ENCODE results near the gene ARSB.
A peak's percentile ranks its signal among the peaks of the same experiment; 100 is the strongest.

The ARSB gene

DNA sequence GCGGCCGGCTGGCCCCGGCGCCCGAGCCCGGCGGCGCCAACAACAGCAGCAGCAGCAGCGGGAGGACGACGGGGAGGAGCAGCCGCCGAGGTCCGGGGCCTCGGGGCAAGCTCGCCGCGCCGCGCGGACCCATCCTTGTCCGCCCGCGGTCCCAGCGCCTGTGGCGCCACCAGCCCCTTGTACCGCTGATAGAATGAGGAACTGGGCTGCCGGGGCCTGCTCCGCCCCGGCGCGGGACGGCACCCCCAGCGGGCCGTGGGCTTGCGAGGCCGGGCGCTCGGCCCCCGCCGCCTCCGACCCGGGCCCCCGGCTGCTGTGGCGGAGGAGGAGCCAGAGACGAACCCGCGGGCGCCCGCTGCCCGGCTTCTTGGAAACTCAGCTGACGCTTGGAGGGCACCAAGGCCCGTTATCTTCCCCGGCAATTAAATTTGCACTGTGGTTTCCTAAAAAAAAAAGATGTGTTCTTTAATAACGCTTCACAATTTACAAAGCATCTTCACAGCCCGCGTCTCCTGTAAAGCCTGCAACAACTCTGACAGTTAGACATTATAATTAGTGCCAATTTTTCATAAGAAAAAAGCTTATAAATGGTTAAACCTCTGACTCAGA is at the start of gene ARSB:
Gene ARSB, minus strand, starts transcription at position 195 of the 609 bp plus-strand sequence. Its CDS starts 62 bp downstream, at position 133.
- peak within 1 kb of the TSS; percentile 94 for H3K27ac ChIP-seq (ENCODE audit: low read depth, low read length)
- H3K36me3 ChIP-seq (ENCODE audit: control insufficient read depth, insufficient read depth, low read length): no peaks in the 10 kb centered on the region
- peak within 1 kb of the TSS; percentile 71 for H3K4me3 ChIP-seq (ENCODE audit: low read depth, low read length)
- H3K9me3 ChIP-seq (ENCODE audit: control insufficient read depth, insufficient read depth, low read length): no peaks in the 10 kb centered on the region
- peaks cover 22% of the 10 kb centered on the region for H3K4me1 ChIP-seq (ENCODE audit: control insufficient read depth, insufficient read depth, low read length)
- no peaks in the 10 kb centered on the region for H3K27me3 ChIP-seq (ENCODE audit: control insufficient read depth, insufficient read depth, low read length)
- H3K9ac ChIP-seq (ENCODE audit: low read depth, low read length): peak within 1 kb of the TSS; percentile 86

DNA sequence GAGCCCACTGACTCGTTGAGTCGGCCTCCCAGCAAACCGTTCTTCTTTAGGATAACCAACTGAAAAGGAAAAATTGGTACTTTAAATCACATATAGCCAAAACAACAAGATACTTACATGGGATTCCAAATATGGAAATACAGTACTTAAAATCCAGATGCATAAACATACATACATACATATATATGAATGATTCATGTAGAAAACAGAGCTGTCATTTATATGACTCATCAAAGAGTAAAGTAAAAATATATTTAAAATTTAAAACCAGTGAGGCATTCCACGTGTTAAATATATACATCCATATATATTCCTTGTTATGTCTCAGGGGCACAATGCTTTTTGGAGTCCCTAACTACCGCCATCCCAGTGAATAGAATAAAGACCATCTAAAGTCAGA is 47.7 kb upstream of the ARSB start:
- Histone ChIP-seq H3K4me3 (ENCODE audit: low read depth, low read length) (no peak overlapping the region), H3K4me1 (ENCODE audit: control insufficient read depth, insufficient read depth, low read length) (no peaks in the 10 kb centered on the region), H3K9me3 (ENCODE audit: control insufficient read depth, insufficient read depth, low read length) (no peaks in the 10 kb centered on the region), H3K27ac (ENCODE audit: low read depth, low read length) (no peak overlapping the region), H3K36me3 (ENCODE audit: control insufficient read depth, insufficient read depth, low read length) (no peaks in the 10 kb centered on the region), H3K9ac (ENCODE audit: low read depth, low read length) (no peak overlapping the region), H3K27me3 (ENCODE audit: control insufficient read depth, insufficient read depth, low read length) (no peaks in the 10 kb centered on the region)

DNA sequence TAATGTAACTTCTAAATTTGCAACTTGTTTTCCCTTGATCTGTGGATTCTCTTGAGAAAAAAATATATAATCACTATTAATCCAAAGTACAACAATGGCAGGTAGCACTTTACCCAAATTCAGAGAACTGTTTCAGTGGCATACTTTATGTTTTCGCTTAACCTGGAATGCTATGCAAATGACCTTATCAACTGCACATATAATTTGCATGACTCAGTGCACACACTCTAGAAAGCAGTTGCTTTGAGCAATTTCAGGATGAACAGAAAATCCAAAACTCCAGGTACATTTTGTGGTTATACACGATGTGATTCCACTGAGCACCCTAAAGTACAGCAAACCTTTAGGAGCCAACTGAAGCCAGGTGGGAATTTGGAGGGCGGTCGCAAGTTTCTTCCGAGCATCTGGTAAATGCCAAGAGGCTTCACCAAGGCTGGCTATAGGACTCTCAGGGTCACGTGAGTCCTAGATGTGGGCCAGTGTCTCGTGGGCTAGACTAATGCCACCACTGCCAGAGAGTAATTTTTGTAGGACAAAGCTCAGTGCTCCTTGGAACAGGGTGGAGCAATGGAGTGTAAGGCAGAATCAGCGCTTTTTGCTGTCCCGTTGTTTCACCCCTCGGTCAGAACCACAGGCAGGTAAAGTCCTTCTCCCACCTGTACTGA is 47.1 kb upstream of the ARSB start:
- no peak overlapping the region for H3K4me3 ChIP-seq (ENCODE audit: low read depth, low read length)
- no peak overlapping the region for H3K9ac ChIP-seq (ENCODE audit: low read depth, low read length)
- no peaks in the 10 kb centered on the region for H3K36me3 ChIP-seq (ENCODE audit: control insufficient read depth, insufficient read depth, low read length)
- H3K9me3 ChIP-seq (ENCODE audit: control insufficient read depth, insufficient read depth, low read length): no peaks in the 10 kb centered on the region
- no peaks in the 10 kb centered on the region for H3K4me1 ChIP-seq (ENCODE audit: control insufficient read depth, insufficient read depth, low read length)
- H3K27ac ChIP-seq (ENCODE audit: low read depth, low read length): no peak overlapping the region
- H3K27me3 ChIP-seq (ENCODE audit: control insufficient read depth, insufficient read depth, low read length): no peaks in the 10 kb centered on the region

DNA sequence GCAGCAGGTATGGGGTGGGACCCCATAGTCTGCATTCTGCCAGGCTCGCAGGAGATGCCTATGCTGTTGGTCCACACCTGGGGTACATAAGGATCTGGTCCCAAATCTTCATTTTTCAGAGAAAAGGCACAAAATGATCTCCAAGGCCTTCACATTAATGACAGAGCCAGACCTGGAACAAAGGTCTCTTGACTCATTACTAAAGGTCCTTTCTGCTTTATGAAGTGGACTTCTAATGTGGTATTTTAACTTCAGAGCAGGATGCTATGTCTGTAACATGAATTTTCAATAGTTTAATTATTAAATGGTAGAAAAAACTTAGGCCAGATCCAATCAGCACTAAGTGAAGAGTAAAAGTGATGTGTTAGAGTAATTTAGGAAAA is 46.4 kb upstream of the ARSB start:
- no peaks in the 10 kb centered on the region for H3K4me1 ChIP-seq (ENCODE audit: control insufficient read depth, insufficient read depth, low read length)
- H3K9ac ChIP-seq (ENCODE audit: low read depth, low read length): no peak overlapping the region
- H3K27me3 ChIP-seq (ENCODE audit: control insufficient read depth, insufficient read depth, low read length): no peaks in the 10 kb centered on the region

DNA sequence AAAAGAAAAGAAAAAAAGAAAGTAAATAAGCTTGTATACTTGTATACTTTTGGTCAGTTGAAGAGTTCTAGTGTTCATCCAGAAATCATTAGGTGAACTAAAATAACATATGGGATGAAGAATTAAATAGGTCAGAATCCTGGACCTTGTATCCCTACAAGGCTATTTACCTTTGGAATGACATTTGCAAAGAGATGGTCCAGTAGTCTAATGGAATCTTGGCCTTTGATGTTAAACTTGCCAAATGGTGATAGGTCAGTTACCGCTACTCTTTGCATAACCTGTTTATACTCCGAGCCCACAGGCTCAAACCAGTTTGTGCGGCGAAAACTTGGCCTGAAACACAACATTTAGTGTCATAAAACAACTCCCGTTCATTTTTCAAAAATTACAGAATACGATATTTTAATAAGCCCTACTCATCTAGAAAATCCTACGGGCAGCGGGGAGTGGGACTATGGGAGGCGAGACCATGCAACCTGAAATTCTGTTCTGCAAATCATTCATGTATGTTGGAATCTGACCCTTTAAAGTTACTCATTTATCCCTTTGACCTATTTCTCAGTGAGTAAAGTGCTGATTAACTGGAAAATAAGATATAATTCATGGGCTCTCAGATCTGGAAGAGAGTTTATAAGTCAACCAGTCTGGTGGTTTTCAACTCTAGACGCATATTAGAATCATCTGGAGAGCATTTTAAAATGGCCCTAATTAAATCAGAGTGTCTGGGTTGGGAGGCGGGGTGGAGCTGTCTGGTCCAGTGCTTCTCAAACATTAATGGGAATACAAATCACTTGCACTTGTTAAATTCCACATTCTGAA is 45.8 kb upstream of the ARSB start:
- no peaks in the 10 kb centered on the region for H3K27me3 ChIP-seq (ENCODE audit: control insufficient read depth, insufficient read depth, low read length)
- no peak overlapping the region for H3K27ac ChIP-seq (ENCODE audit: low read depth, low read length)
- no peak overlapping the region for H3K9ac ChIP-seq (ENCODE audit: low read depth, low read length)
- H3K9me3 ChIP-seq (ENCODE audit: control insufficient read depth, insufficient read depth, low read length): no peaks in the 10 kb centered on the region
- H3K36me3 ChIP-seq (ENCODE audit: control insufficient read depth, insufficient read depth, low read length): no peaks in the 10 kb centered on the region
- H3K4me1 ChIP-seq (ENCODE audit: control insufficient read depth, insufficient read depth, low read length): no peaks in the 10 kb centered on the region
- no peak overlapping the region for H3K4me3 ChIP-seq (ENCODE audit: low read depth, low read length)

More for the DNA sequence above, 46.4 kb upstream of the ARSB start:
- no peak overlapping the region for H3K27ac ChIP-seq (ENCODE audit: low read depth, low read length)
- no peaks in the 10 kb centered on the region for H3K9me3 ChIP-seq (ENCODE audit: control insufficient read depth, insufficient read depth, low read length)
- no peaks in the 10 kb centered on the region for H3K36me3 ChIP-seq (ENCODE audit: control insufficient read depth, insufficient read depth, low read length)
- no peak overlapping the region for H3K4me3 ChIP-seq (ENCODE audit: low read depth, low read length)

DNA sequence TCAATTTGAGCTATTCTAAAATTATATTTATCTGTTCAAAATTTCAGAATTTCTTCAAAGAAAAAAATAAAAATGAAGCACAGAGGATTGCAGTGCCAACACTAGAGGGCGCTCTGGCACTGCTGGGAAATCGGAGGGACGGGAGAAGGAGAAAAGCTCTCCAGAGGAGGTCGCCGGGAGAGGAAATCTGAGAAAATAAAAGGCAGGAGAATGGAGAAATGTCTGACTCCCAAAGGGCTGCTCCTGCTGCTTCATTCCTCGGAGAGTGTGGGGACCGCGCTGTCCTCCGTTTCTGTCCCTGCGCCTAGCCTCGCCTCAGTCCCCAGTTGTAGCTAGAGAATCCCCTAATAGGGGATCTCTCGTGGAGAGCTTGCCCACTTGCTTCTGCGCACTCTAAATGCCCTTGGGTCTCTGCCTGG is 40.0 kb upstream of the ARSB start:
- peaks cover 26% of the 10 kb centered on the region for H3K4me1 ChIP-seq (ENCODE audit: control insufficient read depth, insufficient read depth, low read length)
- no peak overlapping the region for H3K9ac ChIP-seq (ENCODE audit: low read depth, low read length)
- no peaks in the 10 kb centered on the region for H3K9me3 ChIP-seq (ENCODE audit: control insufficient read depth, insufficient read depth, low read length)
- peak overlapping the region; percentile 51 for H3K4me3 ChIP-seq (ENCODE audit: low read depth, low read length)
- no peaks in the 10 kb centered on the region for H3K27me3 ChIP-seq (ENCODE audit: control insufficient read depth, insufficient read depth, low read length)
- no peak overlapping the region for H3K27ac ChIP-seq (ENCODE audit: low read depth, low read length)
- no peaks in the 10 kb centered on the region for H3K36me3 ChIP-seq (ENCODE audit: control insufficient read depth, insufficient read depth, low read length)

DNA sequence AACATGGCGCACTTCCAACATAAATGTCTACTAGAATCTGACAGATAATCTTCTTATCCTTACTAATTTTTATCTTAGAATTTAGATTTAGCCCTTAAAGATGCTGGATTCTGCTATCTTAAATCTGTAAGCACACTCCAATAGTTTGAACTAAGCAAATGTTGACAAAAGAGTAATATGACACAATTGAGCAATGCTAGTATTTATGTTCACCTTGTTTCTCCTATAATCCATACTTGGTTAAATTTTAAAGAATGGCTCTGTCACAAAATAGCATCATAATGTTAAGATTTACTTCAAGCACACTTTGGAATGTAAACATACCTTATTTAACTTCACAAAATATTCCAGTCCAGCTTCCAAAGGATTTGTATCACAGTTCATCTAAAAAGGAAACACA is 38.8 kb upstream of the ARSB start:
- Histone ChIP-seq H3K9ac (ENCODE audit: low read depth, low read length) (no peak overlapping the region), H3K4me1 (ENCODE audit: control insufficient read depth, insufficient read depth, low read length) (peaks cover 26% of the 10 kb centered on the region), H3K36me3 (ENCODE audit: control insufficient read depth, insufficient read depth, low read length) (no peaks in the 10 kb centered on the region), H3K27me3 (ENCODE audit: control insufficient read depth, insufficient read depth, low read length) (no peaks in the 10 kb centered on the region), H3K27ac (ENCODE audit: low read depth, low read length) (no peak overlapping the region), H3K4me3 (ENCODE audit: low read depth, low read length) (no peak overlapping the region), H3K9me3 (ENCODE audit: control insufficient read depth, insufficient read depth, low read length) (no peaks in the 10 kb centered on the region)

DNA sequence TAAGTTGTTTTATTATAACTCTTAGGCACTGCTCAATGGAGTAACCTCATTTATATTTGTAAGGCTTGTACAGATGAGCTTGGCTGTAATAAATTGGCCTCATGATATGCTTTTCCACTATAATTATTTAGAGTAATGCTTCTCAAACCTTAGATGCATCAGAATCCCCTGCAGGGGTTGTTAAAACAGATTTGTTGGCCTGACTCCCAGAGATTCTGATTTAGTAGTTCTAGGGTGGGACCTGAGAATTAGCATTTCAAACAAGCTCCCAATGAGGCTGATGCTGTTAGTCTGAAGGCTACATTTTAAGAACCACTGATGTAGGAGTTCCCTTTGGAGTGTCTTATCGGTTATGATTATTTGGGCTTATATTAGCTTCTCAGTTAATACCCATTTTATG is 38.2 kb upstream of the ARSB start:
- H3K9ac ChIP-seq (ENCODE audit: low read depth, low read length): no peak overlapping the region
- peaks cover 26% of the 10 kb centered on the region for H3K4me1 ChIP-seq (ENCODE audit: control insufficient read depth, insufficient read depth, low read length)
- H3K9me3 ChIP-seq (ENCODE audit: control insufficient read depth, insufficient read depth, low read length): no peaks in the 10 kb centered on the region
- H3K36me3 ChIP-seq (ENCODE audit: control insufficient read depth, insufficient read depth, low read length): no peaks in the 10 kb centered on the region
- no peak overlapping the region for H3K4me3 ChIP-seq (ENCODE audit: low read depth, low read length)
- no peaks in the 10 kb centered on the region for H3K27me3 ChIP-seq (ENCODE audit: control insufficient read depth, insufficient read depth, low read length)
- H3K27ac ChIP-seq (ENCODE audit: low read depth, low read length): no peak overlapping the region

DNA sequence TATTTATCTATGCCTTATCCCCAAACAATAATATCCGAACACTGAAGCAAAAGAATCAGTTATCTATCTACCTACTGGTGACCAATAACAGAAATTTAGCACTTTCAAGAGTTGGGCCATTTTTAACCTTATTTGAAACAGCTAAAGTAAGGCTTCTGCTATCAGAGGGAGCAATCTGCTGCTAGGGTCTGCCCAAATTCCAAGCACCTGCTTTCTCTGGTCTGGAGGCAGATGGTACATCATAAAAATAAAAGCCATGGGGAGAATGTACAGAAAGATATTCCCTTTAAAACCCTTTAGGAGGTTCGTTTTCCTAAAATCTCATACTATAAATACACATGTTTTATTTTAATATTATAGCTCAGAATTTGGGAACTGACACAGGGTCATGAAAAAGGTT is 37.7 kb upstream of the ARSB start:
- no peaks in the 10 kb centered on the region for H3K9me3 ChIP-seq (ENCODE audit: control insufficient read depth, insufficient read depth, low read length)
- no peak overlapping the region for H3K27ac ChIP-seq (ENCODE audit: low read depth, low read length)
- H3K27me3 ChIP-seq (ENCODE audit: control insufficient read depth, insufficient read depth, low read length): no peaks in the 10 kb centered on the region
- no peak overlapping the region for H3K4me3 ChIP-seq (ENCODE audit: low read depth, low read length)
- peaks cover 26% of the 10 kb centered on the region for H3K4me1 ChIP-seq (ENCODE audit: control insufficient read depth, insufficient read depth, low read length)
- no peak overlapping the region for H3K9ac ChIP-seq (ENCODE audit: low read depth, low read length)
- no peaks in the 10 kb centered on the region for H3K36me3 ChIP-seq (ENCODE audit: control insufficient read depth, insufficient read depth, low read length)

DNA sequence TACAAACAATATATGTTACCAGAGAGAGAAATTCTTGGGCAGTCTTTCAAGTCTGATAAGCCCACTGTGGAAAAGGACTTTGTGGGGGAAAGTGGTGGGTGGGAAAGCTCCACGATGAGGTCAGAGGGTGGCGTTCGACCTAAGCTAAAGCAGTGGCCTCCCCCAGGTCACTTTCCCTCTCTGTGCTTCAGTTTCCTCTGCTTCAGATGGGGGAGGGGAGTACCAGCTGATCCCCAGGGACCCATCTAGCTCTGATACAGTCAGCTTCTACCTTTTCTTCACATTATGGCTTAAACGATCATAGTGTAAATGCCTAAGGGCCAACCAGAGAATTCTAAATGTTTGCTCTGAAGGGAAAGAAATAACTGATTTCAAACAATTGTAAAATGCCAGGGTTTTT is 36.6 kb upstream of the ARSB start:
- Histone ChIP-seq H3K9me3 (ENCODE audit: control insufficient read depth, insufficient read depth, low read length) (no peaks in the 10 kb centered on the region), H3K4me3 (ENCODE audit: low read depth, low read length) (no peak overlapping the region), H3K27me3 (ENCODE audit: control insufficient read depth, insufficient read depth, low read length) (no peaks in the 10 kb centered on the region), H3K4me1 (ENCODE audit: control insufficient read depth, insufficient read depth, low read length) (peaks cover 26% of the 10 kb centered on the region), H3K9ac (ENCODE audit: low read depth, low read length) (no peak overlapping the region), H3K27ac (ENCODE audit: low read depth, low read length) (no peak overlapping the region), H3K36me3 (ENCODE audit: control insufficient read depth, insufficient read depth, low read length) (no peaks in the 10 kb centered on the region)
